ENCODE data around the gene FARS2.

DNA sequence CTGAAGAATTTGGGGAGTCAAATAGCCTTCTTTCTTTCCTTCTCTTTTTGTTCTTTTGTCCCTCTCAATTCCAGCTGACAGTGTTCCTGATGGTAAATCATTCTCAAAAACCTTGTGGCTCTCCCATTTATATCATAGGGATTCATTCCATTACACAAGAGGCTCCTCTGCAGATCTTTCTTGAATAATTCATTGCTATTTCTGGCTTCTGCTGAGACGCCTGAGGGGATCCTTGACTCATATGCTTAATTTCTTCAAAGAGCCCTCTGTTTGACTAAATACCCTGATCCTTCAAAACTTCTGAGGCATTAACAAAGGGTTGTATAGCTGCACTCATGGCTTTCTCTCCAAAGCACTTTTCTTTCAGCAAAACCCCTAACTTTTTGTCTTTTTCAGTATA, 289.3 kb downstream of the FARS2 start:
- TF ChIP-seq POLR2A (IDR thresholded peaks at IDR 0.05), result no peak
- TF ChIP-seq, protein P1, sequence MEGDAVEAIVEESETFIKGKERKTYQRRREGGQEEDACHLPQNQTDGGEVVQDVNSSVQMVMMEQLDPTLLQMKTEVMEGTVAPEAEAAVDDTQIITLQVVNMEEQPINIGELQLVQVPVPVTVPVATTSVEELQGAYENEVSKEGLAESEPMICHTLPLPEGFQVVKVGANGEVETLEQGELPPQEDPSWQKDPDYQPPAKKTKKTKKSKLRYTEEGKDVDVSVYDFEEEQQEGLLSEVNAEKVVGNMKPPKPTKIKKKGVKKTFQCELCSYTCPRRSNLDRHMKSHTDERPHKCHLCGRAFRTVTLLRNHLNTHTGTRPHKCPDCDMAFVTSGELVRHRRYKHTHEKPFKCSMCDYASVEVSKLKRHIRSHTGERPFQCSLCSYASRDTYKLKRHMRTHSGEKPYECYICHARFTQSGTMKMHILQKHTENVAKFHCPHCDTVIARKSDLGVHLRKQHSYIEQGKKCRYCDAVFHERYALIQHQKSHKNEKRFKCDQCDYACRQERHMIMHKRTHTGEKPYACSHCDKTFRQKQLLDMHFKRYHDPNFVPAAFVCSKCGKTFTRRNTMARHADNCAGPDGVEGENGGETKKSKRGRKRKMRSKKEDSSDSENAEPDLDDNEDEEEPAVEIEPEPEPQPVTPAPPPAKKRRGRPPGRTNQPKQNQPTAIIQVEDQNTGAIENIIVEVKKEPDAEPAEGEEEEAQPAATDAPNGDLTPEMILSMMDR (IDR thresholded peaks at IDR 0.05), result no peak
- no peak for TF ChIP-seq EP300 (IDR thresholded peaks at IDR 0.05)
